ENCODE results near the gene HMX1.

DNA sequence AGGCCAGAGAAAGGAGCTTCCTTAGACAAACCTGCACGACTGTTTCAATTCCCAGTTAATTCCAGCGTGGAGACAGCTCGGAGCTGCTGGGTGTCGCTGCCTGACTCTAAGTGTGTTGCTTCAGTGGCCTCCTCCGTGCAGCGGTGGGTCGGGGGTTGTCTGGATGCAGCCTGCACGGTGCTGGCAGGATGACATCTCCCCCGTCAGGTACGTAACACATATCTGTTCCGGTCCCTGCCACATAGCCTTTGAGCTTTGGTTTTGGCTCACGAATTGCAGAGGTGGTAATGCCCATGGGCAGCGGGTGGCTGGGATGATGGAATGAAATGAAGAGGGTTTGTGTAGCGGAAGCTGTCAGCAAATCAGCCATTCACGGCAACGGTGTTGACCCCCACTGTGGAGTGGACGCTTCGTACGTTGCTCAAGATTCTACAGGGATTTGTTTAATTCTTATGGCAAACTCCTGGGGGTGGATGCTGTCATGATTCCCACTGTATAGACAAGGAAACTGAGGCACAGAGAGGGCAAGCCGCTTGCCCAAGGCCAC lies 33.7 kb upstream of the HMX1 start:
- TF ChIP-seq, protein P1, sequence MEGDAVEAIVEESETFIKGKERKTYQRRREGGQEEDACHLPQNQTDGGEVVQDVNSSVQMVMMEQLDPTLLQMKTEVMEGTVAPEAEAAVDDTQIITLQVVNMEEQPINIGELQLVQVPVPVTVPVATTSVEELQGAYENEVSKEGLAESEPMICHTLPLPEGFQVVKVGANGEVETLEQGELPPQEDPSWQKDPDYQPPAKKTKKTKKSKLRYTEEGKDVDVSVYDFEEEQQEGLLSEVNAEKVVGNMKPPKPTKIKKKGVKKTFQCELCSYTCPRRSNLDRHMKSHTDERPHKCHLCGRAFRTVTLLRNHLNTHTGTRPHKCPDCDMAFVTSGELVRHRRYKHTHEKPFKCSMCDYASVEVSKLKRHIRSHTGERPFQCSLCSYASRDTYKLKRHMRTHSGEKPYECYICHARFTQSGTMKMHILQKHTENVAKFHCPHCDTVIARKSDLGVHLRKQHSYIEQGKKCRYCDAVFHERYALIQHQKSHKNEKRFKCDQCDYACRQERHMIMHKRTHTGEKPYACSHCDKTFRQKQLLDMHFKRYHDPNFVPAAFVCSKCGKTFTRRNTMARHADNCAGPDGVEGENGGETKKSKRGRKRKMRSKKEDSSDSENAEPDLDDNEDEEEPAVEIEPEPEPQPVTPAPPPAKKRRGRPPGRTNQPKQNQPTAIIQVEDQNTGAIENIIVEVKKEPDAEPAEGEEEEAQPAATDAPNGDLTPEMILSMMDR (conservative IDR thresholded peaks at IDR 0.05 in 1 of 2, IDR thresholded peaks at IDR 0.05 in 1 of 2; ENCODE audit: extremely low read depth in 1 of 2, insufficient read depth in 1 of 2, low read depth in 1 of 2, low read length in 2 of 2): no peak
- TF ChIP-seq EZH2 (IDR thresholded peaks at IDR 0.05; ENCODE audit: borderline replicate concordance, low read length): no peak
